IgD-negative memory B cell (primary cell): ENCODE measurements around the gene DYNC1LI2. TPM values are rescaled to one million over a fixed set of nuclear protein-coding genes. Genes with fewer than 3 reads are reported as not detected.

Source experiments
- H3K27ac Mint-ChIP-seq, 3 donors: one replicate each; pipeline ENCODE4 v1.8.0; 2020 to 2022; ENCODE audit warnings: mild to moderate bottlenecking in 3 of 3, mixed read lengths in 3 of 3, moderate library complexity in 1 of 3
- H3K27me3 Mint-ChIP-seq: one replicate; pipeline ENCODE4 v1.8.0; 2021; ENCODE audit warnings: mixed read lengths
- H3K36me3 Mint-ChIP-seq: one replicate; pipeline ENCODE4 v1.8.0; 2020; ENCODE audit warnings: mild to moderate bottlenecking, mixed read lengths
- H3K4me1 Mint-ChIP-seq, 3 donors: one replicate each; pipeline ENCODE4 v1.8.0; 2020 to 2022; ENCODE audit warnings: mixed read lengths in 3 of 3, mild to moderate bottlenecking in 1 of 3
- H3K4me3 Mint-ChIP-seq, 4 donors: one replicate each; pipeline ENCODE4 v1.8.0; 2020 to 2022; ENCODE audit warnings: mild to moderate bottlenecking in 4 of 4, mixed read lengths in 4 of 4, moderate library complexity in 3 of 4
- H3K9me3 Mint-ChIP-seq, 3 donors: one replicate each; pipeline ENCODE4 v1.8.0; 2020 to 2021; ENCODE audit warnings: mixed read lengths in 3 of 3, mild to moderate bottlenecking in 1 of 3
- polyA plus RNA-seq: library from polyadenylated mRNA; unstranded; fragments of 300-500 nt; fragmentation: Illumina TruSeq; gene quantifications from one replicate; pipeline ENCODE4 v1.2.3, GENCODE V29; 2021

The DYNC1LI2 gene
- polyA plus RNA-seq, 1 donor from 2014 or later: 29.4 TPM

DNA sequence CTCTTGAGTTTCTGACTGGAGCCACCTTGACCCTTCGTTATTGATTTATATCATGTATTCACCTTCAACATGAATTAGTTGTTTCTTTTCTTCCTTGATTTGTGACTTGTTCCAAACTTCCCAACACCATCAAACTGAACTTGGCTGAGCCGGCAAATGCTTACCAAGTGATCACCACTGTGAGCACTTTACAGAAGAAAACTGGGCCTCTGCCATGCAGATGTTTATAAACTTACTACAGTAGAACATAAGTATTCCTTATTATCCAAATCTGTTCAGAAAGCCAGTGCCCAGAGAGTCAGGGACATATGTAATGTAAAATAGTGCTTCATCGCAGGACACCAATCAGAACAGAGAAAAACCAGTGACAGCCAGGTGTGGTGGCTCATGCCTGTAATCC is 74.8 kb downstream of the DYNC1LI2 start:
- Mint-ChIP-seq H3K4me1 (peaks cover 0 to 1% (median 0%) of the 10 kb centered on the region in 3 donors), H3K9me3 (no peaks in the 10 kb centered on the region), H3K36me3 (no peaks in the 10 kb centered on the region), H3K27me3 (no peaks in the 10 kb centered on the region), H3K4me3 (no peak overlapping the region), H3K27ac (peak overlapping the region in 1 of 3 donors; percentile 62)

DNA sequence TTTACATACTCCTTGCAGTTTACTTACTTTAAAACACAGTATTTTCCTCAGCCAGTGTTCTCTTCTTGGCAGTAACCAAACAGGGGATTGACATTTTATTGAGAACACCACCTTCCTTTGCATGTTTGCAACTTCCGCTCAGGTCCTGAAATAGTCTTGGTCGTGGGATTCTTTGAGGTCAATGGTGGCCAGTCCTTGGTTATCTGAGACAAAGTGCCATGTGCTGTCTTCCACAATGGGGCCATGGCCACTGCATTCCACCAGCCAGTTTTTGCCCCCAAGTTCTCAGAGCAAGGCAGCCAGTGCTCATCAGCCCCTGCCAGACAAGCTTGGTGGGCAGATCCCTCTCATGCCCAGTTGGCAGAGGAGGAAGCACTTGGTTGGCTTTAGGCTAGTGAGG is 77.7 kb downstream of the DYNC1LI2 start:
- Mint-ChIP-seq H3K4me1 (peaks cover 0 to 1% (median 0%) of the 10 kb centered on the region in 3 donors), H3K4me3 (no peak overlapping the region), H3K27ac (no peak overlapping the region), H3K27me3 (peaks cover 1% of the 10 kb centered on the region), H3K36me3 (no peaks in the 10 kb centered on the region), H3K9me3 (no peaks in the 10 kb centered on the region)

Other genes starting within 250 kb of the DYNC1LI2 start
- 1.6 TPM for gene TK2, start 201.5 kb downstream of the DYNC1LI2 start, polyA plus RNA-seq
- gene CKLF, start 199.0 kb downstream of the DYNC1LI2 start, polyA plus RNA-seq: 50.8 TPM
- gene CMTM1, start 185.2 kb downstream of the DYNC1LI2 start, polyA plus RNA-seq: not detected
- not detected for gene CMTM2, start 172.1 kb downstream of the DYNC1LI2 start, polyA plus RNA-seq
- 5.2 TPM for gene CMTM3, start 146.9 kb downstream of the DYNC1LI2 start, polyA plus RNA-seq
- 0.19 TPM for gene CMTM4, start 54.9 kb downstream of the DYNC1LI2 start, polyA plus RNA-seq
- not detected for gene TERB1, start 50.0 kb upstream of the DYNC1LI2 start, polyA plus RNA-seq
- 55.5 TPM for gene NAE1, start 79.4 kb upstream of the DYNC1LI2 start, polyA plus RNA-seq
- not detected for gene CA7, start 92.8 kb upstream of the DYNC1LI2 start, polyA plus RNA-seq
- gene PDP2, start 128.9 kb upstream of the DYNC1LI2 start, polyA plus RNA-seq: 0.78 TPM
- gene CDH16, start 167.3 kb upstream of the DYNC1LI2 start, polyA plus RNA-seq: not detected
- gene RRAD, start 173.9 kb upstream of the DYNC1LI2 start, polyA plus RNA-seq: not detected
- gene CIAO2B, start 182.8 kb upstream of the DYNC1LI2 start, polyA plus RNA-seq: 104 TPM
- 26.9 TPM for gene CES2, start 183.9 kb upstream of the DYNC1LI2 start, polyA plus RNA-seq
- gene CES3, start 209.7 kb upstream of the DYNC1LI2 start, polyA plus RNA-seq: 0.35 TPM
- gene CES4A, start 237.0 kb upstream of the DYNC1LI2 start, polyA plus RNA-seq: 1.4 TPM